ENCODE data around the gene CASR. TPM values are rescaled to one million over a fixed set of nuclear protein-coding genes. Genes with fewer than 3 reads are reported as not detected.
A peak's percentile ranks its signal among the peaks of the same experiment; 100 is the strongest.

Gene CASR
- total and polyA plus RNA-seq, 5 donors from 2014 or later = 0.16 to 0.45 TPM; not detected in 3

GRCh38 chr3:122312826-122313225, 129.4 kb downstream of the CASR start:
- peaks cover 2% of the 10 kb centered on the region for H3K27me3 ChIP-seq (ENCODE audit: control insufficient read depth, insufficient read depth, low read length)
- no peak for ATAC-seq (ENCODE audit: low read depth in 2 of 2)
- H3K27ac Mint-ChIP-seq = no peak overlapping the region

GRCh38 chr3:122313281-122313680, 129.8 kb downstream of the CASR start:
- ATAC-seq (ENCODE audit: low read depth in 2 of 2) (no peak), DNase-seq (no peak)
- peaks cover 0 to 5% (median 0%) of the 10 kb centered on the region in 7 donors for H3K9me3 Mint-ChIP-seq
- H3K36me3 Mint-ChIP-seq = no peaks in the 10 kb centered on the region
- no peak overlapping the region for H3K4me3 ChIP-seq (ENCODE audit: low read depth, low read length)
- no peaks in the 10 kb centered on the region for H3K36me3 ChIP-seq (ENCODE audit: control insufficient read depth, insufficient read depth, low read length)
- H3K4me1 ChIP-seq (ENCODE audit: control insufficient read depth, insufficient read depth, low read length, poor library complexity, severe bottlenecking) = no peaks in the 10 kb centered on the region
- H3K27me3 ChIP-seq (ENCODE audit: control insufficient read depth, insufficient read depth, low read length) = peaks cover 2% of the 10 kb centered on the region
- H3K27me3 Mint-ChIP-seq = peaks cover 7% of the 10 kb centered on the region
- H3K27ac Mint-ChIP-seq = no peak overlapping the region
- H3K4me3 Mint-ChIP-seq = no peak overlapping the region
- no peaks in the 10 kb centered on the region for H3K4me1 Mint-ChIP-seq
- no peak overlapping the region for H3K27ac ChIP-seq (ENCODE audit: insufficient read depth, low read length, poor library complexity, severe bottlenecking)
- H3K9me3 ChIP-seq (ENCODE audit: control insufficient read depth in 2 of 2, low read length in 2 of 2) = no peaks in the 10 kb centered on the region

More at GRCh38 chr3:122312826-122313225, 129.4 kb downstream of the CASR start:
- no peak overlapping the region for H3K4me3 Mint-ChIP-seq
- H3K4me3 ChIP-seq (ENCODE audit: low read depth, low read length) = no peak overlapping the region
- no peaks in the 10 kb centered on the region for H3K36me3 Mint-ChIP-seq
- no peaks in the 10 kb centered on the region for H3K36me3 ChIP-seq (ENCODE audit: control insufficient read depth, insufficient read depth, low read length)
- no peak overlapping the region for H3K27ac ChIP-seq (ENCODE audit: insufficient read depth, low read length, poor library complexity, severe bottlenecking)
- H3K9me3 ChIP-seq (ENCODE audit: control insufficient read depth in 2 of 2, low read length in 2 of 2) = no peaks in the 10 kb centered on the region
- peaks cover 0 to 2% (median 0%) of the 10 kb centered on the region in 7 donors for H3K9me3 Mint-ChIP-seq
- H3K27me3 Mint-ChIP-seq = peaks cover 5% of the 10 kb centered on the region
- H3K4me1 ChIP-seq (ENCODE audit: control insufficient read depth, insufficient read depth, low read length, poor library complexity, severe bottlenecking) = no peaks in the 10 kb centered on the region
- H3K4me1 Mint-ChIP-seq = no peaks in the 10 kb centered on the region
- DNase-seq = no peak

- H3K4me1 ChIP-seq (ENCODE audit: control insufficient read depth, insufficient read depth, low read length, poor library complexity, severe bottlenecking) = no peaks in the 10 kb centered on the region
- peaks cover 0 to 7% (median 4%) of the 10 kb centered on the region in 7 donors for H3K9me3 Mint-ChIP-seq
- DNase-seq (no peak), ATAC-seq (ENCODE audit: low read depth in 2 of 2) (no peak)
- peaks cover 0 to 4% of the 10 kb centered on the region in 2 experiments for H3K9me3 ChIP-seq (ENCODE audit: control insufficient read depth in 2 of 2, low read length in 2 of 2)
- no peak overlapping the region for H3K4me3 Mint-ChIP-seq
- no peak overlapping the region for H3K27ac Mint-ChIP-seq
- H3K36me3 Mint-ChIP-seq = no peaks in the 10 kb centered on the region
- peaks cover 2% of the 10 kb centered on the region for H3K27me3 ChIP-seq (ENCODE audit: control insufficient read depth, insufficient read depth, low read length)
- no peak overlapping the region for H3K4me3 ChIP-seq (ENCODE audit: low read depth, low read length)
- no peaks in the 10 kb centered on the region for H3K36me3 ChIP-seq (ENCODE audit: control insufficient read depth, insufficient read depth, low read length)
- no peaks in the 10 kb centered on the region for H3K4me1 Mint-ChIP-seq
- H3K27me3 Mint-ChIP-seq = peaks cover 14% of the 10 kb centered on the region
- H3K27ac ChIP-seq (ENCODE audit: insufficient read depth, low read length, poor library complexity, severe bottlenecking) = no peak overlapping the region
Observed at GRCh38 chr3:122314228-122314876, 130.9 kb downstream of the CASR start.

GRCh38 chr3:122315619-122316018, 132.2 kb downstream of the CASR start:
- Mint-ChIP-seq H3K9me3 (peaks cover 0 to 13% (median 5%) of the 10 kb centered on the region in 7 donors), H3K27ac (no peak overlapping the region), H3K27me3 (peaks cover 17% of the 10 kb centered on the region), H3K4me3 (no peak overlapping the region), H3K36me3 (no peaks in the 10 kb centered on the region), H3K4me1 (no peaks in the 10 kb centered on the region)
- ATAC-seq (ENCODE audit: low read depth in 2 of 2) (no peak), DNase-seq (no peak)
- H3K27ac ChIP-seq (ENCODE audit: insufficient read depth, low read length, poor library complexity, severe bottlenecking) = no peak overlapping the region
- H3K27me3 ChIP-seq (ENCODE audit: control insufficient read depth, insufficient read depth, low read length) = peaks cover 2% of the 10 kb centered on the region
- no peaks in the 10 kb centered on the region for H3K36me3 ChIP-seq (ENCODE audit: control insufficient read depth, insufficient read depth, low read length)
- H3K4me1 ChIP-seq (ENCODE audit: control insufficient read depth, insufficient read depth, low read length, poor library complexity, severe bottlenecking) = no peaks in the 10 kb centered on the region
- peaks cover 0 to 8% of the 10 kb centered on the region in 2 experiments for H3K9me3 ChIP-seq (ENCODE audit: control insufficient read depth in 2 of 2, low read length in 2 of 2)
- no peak overlapping the region for H3K4me3 ChIP-seq (ENCODE audit: low read depth, low read length)

GRCh38 chr3:122316368-122316767, 132.9 kb downstream of the CASR start:
- no peak overlapping the region for H3K27ac Mint-ChIP-seq
- H3K4me3 Mint-ChIP-seq = no peak overlapping the region
- no peak overlapping the region for H3K27ac ChIP-seq (ENCODE audit: insufficient read depth, low read length, poor library complexity, severe bottlenecking)
- no peaks in the 10 kb centered on the region for H3K36me3 Mint-ChIP-seq
- peaks cover 0 to 14% (median 7%) of the 10 kb centered on the region in 7 donors for H3K9me3 Mint-ChIP-seq
- H3K36me3 ChIP-seq (ENCODE audit: control insufficient read depth, insufficient read depth, low read length) = no peaks in the 10 kb centered on the region
- H3K9me3 ChIP-seq (ENCODE audit: control insufficient read depth in 2 of 2, low read length in 2 of 2) = peaks cover 0 to 8% of the 10 kb centered on the region in 2 experiments
- no peaks in the 10 kb centered on the region for H3K4me1 ChIP-seq (ENCODE audit: control insufficient read depth, insufficient read depth, low read length, poor library complexity, severe bottlenecking)
- peaks cover 2% of the 10 kb centered on the region for H3K27me3 ChIP-seq (ENCODE audit: control insufficient read depth, insufficient read depth, low read length)
- H3K27me3 Mint-ChIP-seq = peaks cover 18% of the 10 kb centered on the region
- no peak for ATAC-seq (ENCODE audit: low read depth in 2 of 2)
- no peaks in the 10 kb centered on the region for H3K4me1 Mint-ChIP-seq
- H3K4me3 ChIP-seq (ENCODE audit: low read depth, low read length) = no peak overlapping the region
- no peak for DNase-seq

- H3K9me3 ChIP-seq (ENCODE audit: control insufficient read depth in 2 of 2, low read length in 2 of 2) = peaks cover 0 to 8% of the 10 kb centered on the region in 2 experiments
- peaks cover 0 to 8% (median 4%) of the 10 kb centered on the region in 4 donors for H3K4me1 Mint-ChIP-seq
- no peaks in the 10 kb centered on the region for H3K4me1 ChIP-seq (ENCODE audit: control insufficient read depth, insufficient read depth, low read length, poor library complexity, severe bottlenecking)
- H3K27me3 ChIP-seq (ENCODE audit: control insufficient read depth, insufficient read depth, low read length) = peaks cover 2% of the 10 kb centered on the region
- no peak for ATAC-seq (ENCODE audit: low read depth in 2 of 2)
- no peak overlapping the region for H3K4me3 ChIP-seq (ENCODE audit: low read depth, low read length)
- H3K9me3 Mint-ChIP-seq = peaks cover 0 to 15% (median 7%) of the 10 kb centered on the region in 7 donors
- no peak overlapping the region for H3K27ac ChIP-seq (ENCODE audit: insufficient read depth, low read length, poor library complexity, severe bottlenecking)
- H3K4me3 Mint-ChIP-seq = no peak overlapping the region
- H3K36me3 Mint-ChIP-seq = no peaks in the 10 kb centered on the region
- H3K27ac Mint-ChIP-seq = no peak overlapping the region
- DNase-seq = no peak
- no peaks in the 10 kb centered on the region for H3K36me3 ChIP-seq (ENCODE audit: control insufficient read depth, insufficient read depth, low read length)
- peaks cover 18% of the 10 kb centered on the region for H3K27me3 Mint-ChIP-seq
Observed at GRCh38 chr3:122318620-122319019, 135.2 kb downstream of the CASR start.

- Mint-ChIP-seq H3K4me1 (peaks cover 0 to 8% (median 4%) of the 10 kb centered on the region in 4 donors), H3K9me3 (peaks cover 0 to 15% (median 7%) of the 10 kb centered on the region in 7 donors), H3K27ac (no peak overlapping the region), H3K36me3 (no peaks in the 10 kb centered on the region), H3K27me3 (peaks cover 35% of the 10 kb centered on the region), H3K4me3 (no peak overlapping the region)
- ATAC-seq (ENCODE audit: low read depth in 2 of 2) (peak in 1 of 2 donors; percentile 52), DNase-seq (peak in 1 of 3 donors; percentile 35)
- Histone ChIP-seq H3K9me3 (ENCODE audit: control insufficient read depth in 2 of 2, low read length in 2 of 2) (peaks cover 0 to 8% of the 10 kb centered on the region in 2 experiments), H3K4me3 (ENCODE audit: low read depth, low read length) (no peak overlapping the region), H3K4me1 (ENCODE audit: control insufficient read depth, insufficient read depth, low read length, poor library complexity, severe bottlenecking) (no peaks in the 10 kb centered on the region), H3K27ac (ENCODE audit: insufficient read depth, low read length, poor library complexity, severe bottlenecking) (no peak overlapping the region), H3K36me3 (ENCODE audit: control insufficient read depth, insufficient read depth, low read length) (no peaks in the 10 kb centered on the region), H3K27me3 (ENCODE audit: control insufficient read depth, insufficient read depth, low read length) (no peaks in the 10 kb centered on the region)
Observed at GRCh38 chr3:122322095-122323075, 138.9 kb downstream of the CASR start.

Data from CD4-positive, CD25-positive, alpha-beta regulatory T cell (primary cell).